Measurements from ENCODE around the gene LONRF2.
A peak's percentile ranks its signal among the peaks of the same experiment; 100 is the strongest.
"Not testable (repeated sequence)": the region's sequence is repeated elsewhere in the genome, so short reads cannot be mapped to it uniquely, and the experiment has no call there.

LONRF2 gene

DNA sequence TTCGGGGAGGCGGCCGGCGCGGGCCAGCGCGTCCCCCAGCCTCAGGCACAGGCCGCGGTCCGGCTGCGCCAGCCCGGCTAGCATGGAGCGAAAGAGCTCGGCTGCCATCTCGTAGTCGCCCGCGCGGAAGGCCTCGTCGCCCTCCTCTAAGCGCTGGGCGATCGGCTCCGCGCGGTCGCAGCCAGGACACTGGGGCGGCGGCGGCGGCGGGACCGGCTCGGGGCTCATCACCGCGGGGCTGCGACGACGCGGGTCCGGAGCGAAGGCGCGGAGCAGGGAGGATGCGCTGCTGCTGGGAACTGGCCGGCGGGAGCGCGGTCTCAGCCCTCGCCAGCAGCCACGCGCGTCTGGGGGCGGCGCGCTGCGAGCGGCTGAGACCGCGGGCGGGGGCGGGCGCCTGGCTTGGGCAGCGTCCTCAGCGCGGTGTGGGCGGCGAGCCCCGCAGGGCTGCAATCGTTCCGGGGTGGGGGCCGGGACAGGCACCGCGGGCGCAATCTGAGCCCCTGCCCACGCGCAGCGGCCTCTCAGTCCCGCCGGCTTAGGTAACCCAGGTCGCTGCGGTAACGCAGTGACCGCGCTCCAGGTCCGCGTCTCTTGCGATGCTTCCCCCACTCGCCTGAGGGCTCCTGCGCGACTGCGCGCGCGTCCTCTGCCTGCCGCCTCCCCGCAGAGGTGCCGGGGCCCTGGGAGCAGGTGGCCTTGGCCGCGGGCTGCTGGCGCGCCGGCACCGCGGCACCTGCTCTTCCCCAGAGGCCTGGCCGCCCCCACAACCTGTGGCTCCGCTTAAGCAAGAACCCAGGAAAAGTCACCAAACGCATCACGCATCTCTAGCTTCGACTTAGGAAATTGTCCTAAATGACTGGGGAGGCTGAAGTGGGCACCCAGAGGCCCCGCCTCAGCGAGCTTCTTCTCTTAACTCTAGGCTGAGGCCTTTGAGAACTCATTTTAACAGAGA is at the start of gene LONRF2:
Gene LONRF2, minus strand, starts transcription at position 636 of the 955 bp plus-strand sequence. Its CDS starts 408 bp downstream, at position 228.
- peak in 1 of 3 donors; percentile 0 for DNase-seq (ENCODE audit: low read depth in 2 of 3, low spot score in 1 of 3)

DNA sequence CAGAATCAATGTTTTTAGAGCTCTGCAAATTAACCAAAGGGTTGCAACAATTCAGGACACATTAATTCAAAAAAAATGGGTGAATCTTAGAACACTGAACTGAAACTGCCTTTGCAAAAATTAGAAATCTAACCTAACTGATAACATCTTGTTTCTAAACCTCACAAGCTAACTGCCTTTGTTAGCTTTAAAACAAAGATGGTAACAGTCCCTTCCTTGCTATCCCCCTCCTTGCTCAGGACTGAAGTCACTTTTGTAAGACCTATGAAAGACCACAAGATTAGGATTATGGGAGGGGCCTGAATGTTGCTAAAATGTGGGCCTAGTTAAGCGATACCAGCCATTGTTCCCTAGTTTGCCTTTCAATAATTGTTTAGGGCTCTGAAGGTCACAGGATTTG is 44.9 kb upstream of the LONRF2 start:
- no peak for DNase-seq (ENCODE audit: low read depth in 2 of 3, low spot score in 1 of 3)

GRCh38 chr2:100365434-100365833 is 43.1 kb upstream of the LONRF2 start:
- DNase-seq (ENCODE audit: low read depth in 2 of 3, low spot score in 1 of 3), result no peak

- DNase-seq (ENCODE audit: low read depth in 2 of 3, low spot score in 1 of 3), result not testable (repeated sequence)
Measured at GRCh38 chr2:100362269-100362668, 40.0 kb upstream of the LONRF2 start.

DNA sequence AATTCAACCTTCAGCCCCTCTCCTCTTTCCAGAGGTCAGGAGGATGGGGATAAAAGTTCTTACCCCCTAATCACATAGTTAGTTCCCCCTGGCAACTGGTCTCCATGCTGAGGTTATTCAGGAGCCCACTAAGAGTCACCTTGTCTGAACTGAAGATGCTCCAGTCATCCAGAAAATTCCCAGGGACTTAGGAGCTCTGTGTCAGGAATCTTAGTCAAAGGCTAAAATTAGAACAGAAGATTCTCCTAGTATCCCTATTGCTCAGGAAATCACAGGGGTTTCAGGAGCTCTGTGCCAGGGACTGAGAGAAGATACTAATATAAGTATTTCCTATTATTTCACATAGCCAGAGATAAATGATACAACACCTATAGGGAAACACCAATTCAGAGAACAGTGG is 37.3 kb upstream of the LONRF2 start:
- no peak for DNase-seq (ENCODE audit: low read depth in 2 of 3, low spot score in 1 of 3)

DNA sequence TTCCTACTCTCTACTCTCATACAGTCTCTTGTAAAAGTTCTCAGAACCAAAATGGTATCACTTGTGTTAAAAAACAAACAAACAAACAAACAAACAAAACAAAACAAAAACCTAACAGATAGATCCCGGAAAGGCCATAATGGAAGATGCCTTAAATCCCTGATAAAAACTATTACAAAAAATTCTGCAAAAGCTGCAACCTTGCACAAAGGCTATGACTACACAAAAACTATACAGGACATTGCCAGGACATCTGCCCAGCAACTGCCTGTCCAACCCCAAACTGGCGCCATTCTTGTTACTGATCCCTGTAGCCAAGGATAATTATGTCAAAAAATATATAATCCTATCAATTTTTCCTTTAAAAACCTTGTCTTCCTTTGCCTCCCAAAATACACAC is 36.3 kb upstream of the LONRF2 start:
- DNase-seq (ENCODE audit: low read depth in 2 of 3, low spot score in 1 of 3), result no peak

- DNase-seq (ENCODE audit: low read depth in 2 of 3, low spot score in 1 of 3), result no peak
Measured at GRCh38 chr2:100352521-100352920, 30.2 kb upstream of the LONRF2 start.

DNA sequence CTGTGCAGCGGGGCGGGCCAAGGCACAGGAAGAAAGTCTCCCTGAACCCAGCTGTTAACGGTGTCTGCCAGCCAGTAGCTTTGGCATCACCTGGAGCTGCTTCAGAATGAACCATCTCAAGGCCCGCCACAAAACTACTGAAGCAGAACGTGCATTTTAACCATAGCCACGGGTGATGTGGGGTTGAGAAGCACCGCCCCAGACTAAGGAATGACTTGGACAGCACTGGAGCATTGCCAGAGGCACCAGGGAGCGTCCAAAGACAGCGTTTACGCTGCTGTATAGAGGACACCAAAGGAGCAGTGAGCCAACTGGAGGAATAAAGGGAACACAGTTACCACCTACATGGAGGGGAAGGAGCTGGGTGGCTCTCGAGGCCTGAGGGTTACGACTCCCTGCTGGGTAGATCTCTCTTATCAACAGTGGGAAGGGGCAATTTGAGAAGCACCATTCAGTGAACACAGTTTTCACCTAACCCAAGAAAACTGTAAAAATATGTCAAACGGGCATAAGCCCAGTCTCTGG is 28.4 kb upstream of the LONRF2 start:
- DNase-seq (ENCODE audit: low read depth in 2 of 3, low spot score in 1 of 3), result no peak

DNA sequence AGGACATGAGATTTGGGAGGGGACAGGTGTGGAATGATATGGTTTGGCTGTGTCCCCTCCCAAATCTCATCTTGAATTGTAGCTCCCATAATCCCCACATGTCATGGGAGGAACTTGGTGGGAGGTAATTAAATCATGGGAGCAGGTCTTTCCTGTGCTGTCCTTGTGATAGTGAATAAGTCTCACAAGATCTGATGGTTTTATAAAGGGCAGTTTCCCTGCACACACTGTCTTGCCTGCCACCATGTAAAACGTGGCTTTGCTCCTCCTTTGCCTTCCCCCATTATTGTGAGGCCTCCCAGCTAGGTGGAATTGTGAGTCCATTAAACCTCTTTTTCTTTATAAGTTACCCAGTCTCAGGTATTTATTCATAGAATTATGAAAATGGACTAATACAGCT is 22.8 kb upstream of the LONRF2 start:
- not testable (repeated sequence) for DNase-seq (ENCODE audit: low read depth in 2 of 3, low spot score in 1 of 3)

DNA sequence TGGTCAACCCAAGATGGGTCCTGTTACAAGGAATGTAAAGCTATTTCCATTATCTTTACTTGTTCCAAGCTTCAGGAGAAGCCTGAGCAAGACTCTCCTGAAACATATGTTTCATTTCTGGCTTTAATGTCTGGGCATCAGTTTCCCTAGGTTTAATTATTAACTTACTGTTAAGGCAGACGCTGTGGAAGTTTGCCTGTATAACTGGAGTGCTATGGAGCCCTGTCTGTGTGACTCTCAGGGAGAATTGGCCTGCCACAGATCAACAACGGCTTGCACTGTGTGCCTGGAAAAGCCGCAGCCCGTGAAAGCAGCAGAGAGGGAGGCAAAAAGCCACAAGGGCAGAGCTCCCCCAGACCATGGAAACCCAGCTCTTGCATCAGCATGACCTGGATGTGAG is 22.1 kb upstream of the LONRF2 start:
- no peak for DNase-seq (ENCODE audit: low read depth in 2 of 3, low spot score in 1 of 3)

DNA sequence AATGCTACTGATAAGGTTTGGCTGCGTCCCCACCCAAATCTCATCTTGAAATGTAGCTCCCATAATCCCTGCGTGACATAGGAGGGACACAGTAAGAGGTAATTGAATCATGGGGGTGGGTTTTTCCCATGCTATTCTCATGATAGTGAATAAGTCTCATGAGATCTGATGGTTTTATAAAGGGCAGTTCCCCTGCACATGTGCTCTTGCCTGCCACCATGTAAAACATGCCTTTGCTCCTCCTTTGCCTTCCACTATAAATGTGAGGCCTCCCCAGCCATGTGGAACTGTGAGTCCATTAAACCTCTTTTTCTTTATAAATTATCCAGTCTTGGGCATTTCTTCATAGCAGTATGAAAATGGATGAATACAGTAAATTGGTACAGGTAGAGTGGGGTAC is 20.2 kb upstream of the LONRF2 start:
- DNase-seq (ENCODE audit: low read depth in 2 of 3, low spot score in 1 of 3), result not testable (repeated sequence)

GRCh38 chr2:100339823-100340222 is 17.5 kb upstream of the LONRF2 start:
- DNase-seq (ENCODE audit: low read depth in 2 of 3, low spot score in 1 of 3), result no peak

GRCh38 chr2:100334929-100335328 is 12.6 kb upstream of the LONRF2 start:
- DNase-seq (ENCODE audit: low read depth in 2 of 3, low spot score in 1 of 3), result no peak

- no peak for DNase-seq (ENCODE audit: low read depth in 2 of 3, low spot score in 1 of 3)
Measured at GRCh38 chr2:100327742-100328141, 5.4 kb upstream of the LONRF2 start.

DNA sequence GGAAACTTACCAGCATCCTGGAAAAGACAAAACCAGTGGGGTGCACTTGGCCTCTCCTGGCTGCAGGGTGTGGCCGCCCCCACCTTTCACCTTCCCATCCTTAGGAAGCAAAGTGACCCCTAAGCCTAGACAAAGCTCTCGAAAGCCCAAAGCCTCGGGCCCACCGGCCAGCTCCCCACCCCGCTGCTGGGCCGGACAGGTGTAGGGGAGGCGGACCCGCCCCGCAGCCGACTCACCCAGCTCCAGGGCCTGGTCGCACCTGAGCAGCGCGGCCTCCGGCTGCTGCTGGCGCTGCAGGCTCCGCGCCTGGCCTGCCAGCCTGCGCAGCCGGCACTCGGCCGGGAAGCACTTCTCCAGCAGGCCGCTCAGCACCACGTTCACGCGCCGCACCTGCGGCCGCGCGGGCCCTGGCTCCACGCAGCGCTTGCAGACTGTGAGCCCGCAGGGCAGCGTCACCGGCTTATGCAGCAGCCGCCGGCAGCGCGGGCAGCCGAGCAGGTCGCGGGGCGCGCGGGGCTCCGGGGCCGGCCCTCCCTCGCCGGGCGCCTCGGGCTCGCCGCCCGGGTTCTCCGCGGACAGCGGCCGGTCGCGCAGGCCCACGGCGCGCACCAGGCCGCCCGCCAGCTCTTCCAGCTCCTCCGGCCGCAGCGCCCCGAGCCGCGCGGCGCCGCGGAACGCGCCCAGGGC is 979 bp downstream of the LONRF2 start:
- DNase-seq (ENCODE audit: low read depth in 2 of 3, low spot score in 1 of 3), result no peak

DNA sequence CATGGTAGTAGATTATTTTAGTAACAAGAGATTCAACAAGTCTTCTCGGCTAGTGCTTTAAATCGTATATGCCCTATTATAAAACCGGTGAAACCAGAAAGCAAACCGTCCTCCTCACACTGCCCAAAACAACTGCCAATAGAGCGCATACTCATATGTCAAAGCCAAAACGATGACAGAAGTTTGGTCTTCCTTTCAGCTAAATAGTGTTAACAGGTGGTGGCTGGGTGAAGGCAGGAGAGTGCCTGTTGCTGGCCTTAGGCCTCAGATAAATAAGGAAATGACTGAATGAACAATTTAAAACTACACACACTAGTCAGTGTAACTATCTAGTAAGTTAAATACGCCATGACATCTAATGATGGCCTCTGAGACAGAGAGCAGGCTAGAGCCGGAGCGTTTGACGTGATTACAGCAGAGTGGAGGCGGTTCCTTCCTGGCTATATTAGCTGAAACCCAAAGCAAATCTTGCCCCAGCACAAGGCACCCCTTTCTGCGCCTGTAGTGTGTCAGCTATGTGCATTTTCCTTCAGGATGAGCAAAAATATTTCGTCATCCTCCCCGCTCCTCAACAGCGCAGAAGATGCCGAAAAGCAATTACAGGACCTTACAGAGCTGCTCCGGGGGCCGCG is 1.6 kb downstream of the LONRF2 start:
- DNase-seq (ENCODE audit: low read depth in 2 of 3, low spot score in 1 of 3), result no peak

DNA sequence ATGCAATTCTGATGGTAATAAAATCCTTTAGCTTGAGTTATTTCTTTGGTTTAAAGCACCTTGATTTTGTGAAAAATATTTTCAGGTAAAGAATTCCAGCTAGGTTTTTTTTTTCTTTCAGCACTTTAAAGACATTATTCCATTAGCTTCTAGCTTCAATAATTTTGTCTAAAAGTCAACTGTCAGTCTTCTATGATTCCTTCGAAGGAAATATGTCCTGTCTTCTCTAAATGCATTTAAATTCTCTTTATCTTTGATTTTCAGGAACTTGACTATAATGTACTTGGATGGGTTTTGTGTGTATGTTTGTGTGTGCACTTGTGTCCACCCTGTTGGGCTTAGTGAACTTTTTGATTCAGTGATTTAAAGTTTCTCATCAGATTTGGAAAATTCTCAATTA is 4.7 kb downstream of the LONRF2 start:
- DNase-seq (ENCODE audit: low read depth in 2 of 3, low spot score in 1 of 3), result no peak

- DNase-seq (ENCODE audit: low read depth in 2 of 3, low spot score in 1 of 3), result no peak
Measured at GRCh38 chr2:100309973-100310719, 12.2 kb downstream of the LONRF2 start.

DNA sequence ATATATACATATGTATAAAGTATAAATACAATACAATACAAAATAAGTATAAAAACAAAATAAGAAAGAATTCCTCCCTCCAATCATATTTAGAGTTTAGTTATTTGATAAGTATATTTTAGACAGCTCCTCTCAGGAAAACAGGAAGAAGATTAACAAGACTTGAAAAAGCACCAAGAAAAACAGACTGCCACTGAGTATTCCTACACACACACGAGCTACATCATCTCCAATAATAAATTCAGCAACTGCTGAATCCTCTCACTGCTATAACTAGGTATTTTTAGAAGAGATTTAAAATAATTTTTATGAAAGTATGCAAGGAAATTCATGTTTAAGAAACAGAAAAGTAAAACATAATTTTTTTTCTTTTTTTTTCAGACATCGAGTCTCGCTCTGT is 13.0 kb downstream of the LONRF2 start:
- no peak for DNase-seq (ENCODE audit: low read depth in 2 of 3, low spot score in 1 of 3)

- no peak for DNase-seq (ENCODE audit: low read depth in 2 of 3, low spot score in 1 of 3)
Measured at GRCh38 chr2:100303744-100304143, 18.6 kb downstream of the LONRF2 start.

DNA sequence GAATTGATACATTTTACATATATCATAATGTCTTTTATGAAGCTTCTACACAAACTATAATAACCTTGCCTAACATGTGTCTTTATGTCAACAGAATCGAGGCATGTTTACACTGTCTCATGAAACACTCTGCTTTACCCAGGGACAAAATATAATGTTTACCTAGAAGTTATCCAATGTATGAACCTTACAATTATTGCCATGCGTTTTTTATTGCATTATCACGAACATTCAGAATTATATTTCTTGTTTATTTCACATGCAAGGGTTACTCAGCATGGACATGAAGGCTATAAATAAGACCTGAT is 19.8 kb downstream of the LONRF2 start:
- no peak for DNase-seq (ENCODE audit: low read depth in 2 of 3, low spot score in 1 of 3)

Data from stimulated activated CD4-positive, alpha-beta T cell treated with anti-CD3 and anti-CD28 coated beads, Interleukin-12 subunit alpha, Interleukin-12 subunit beta, amount 100 ng/mL, for 48 hours (primary cell).